Neural cell (in vitro differentiated cells): ENCODE results near the gene MTPN. TPM values are rescaled to one million over a fixed set of nuclear protein-coding genes. Genes with fewer than 3 reads are reported as not detected.

Experiments used
- H2AFZ ChIP-seq: fragments of 200-600, 300-800 bp; sonication (generic), shearing (Covaris generic); 2 replicates; pipeline ENCODE4 v1.6.0; 2014; ENCODE audit warnings: low read depth, mild to moderate bottlenecking, antibody characterized with exemption, low read length, moderate library complexity
- H3F3A ChIP-seq: fragments of 200-600 bp; shearing (Covaris generic); 2 replicates; pipeline ENCODE4 v1.6.1; 2016; ENCODE audit warnings: mild to moderate bottlenecking, moderate library complexity, mixed read lengths, antibody characterized with exemption, low read length; ENCODE audit not compliant: insufficient read depth, poor library complexity, severe bottlenecking
- H3K27ac ChIP-seq: fragments of 200-600, 300-800 bp; sonication (generic), shearing (Covaris generic); 2 replicates; pipeline ENCODE4 v1.5.1; 2014; ENCODE audit warnings: mild to moderate bottlenecking, low read length, moderate library complexity
- H3K27me3 ChIP-seq: fragments of 300-800, 200-600 bp; sonication (generic), shearing (Covaris generic); 2 replicates; pipeline ENCODE4 v1.6.0; 2014; ENCODE audit warnings: mild to moderate bottlenecking, low read depth, low read length, moderate library complexity; ENCODE audit not compliant: insufficient read depth
- H3K36me3 ChIP-seq: fragments of 300-800, 200-600 bp; sonication (generic), shearing (Covaris generic); 2 replicates; pipeline ENCODE4 v1.5.1; 2014; ENCODE audit warnings: mild to moderate bottlenecking, antibody characterized with exemption, low read length, moderate library complexity; ENCODE audit not compliant: insufficient read depth
- H3K4me2 ChIP-seq: fragments of 300-800, 200-600 bp; sonication (generic), shearing (Covaris generic); 2 replicates; pipeline ENCODE4 v1.6.0; 2014; ENCODE audit warnings: mild to moderate bottlenecking, low read length
- H3K4me3 ChIP-seq: fragments of 300-800, 200-600 bp; sonication (generic), shearing (Covaris generic); 2 replicates; pipeline ENCODE4 v1.5.1; 2014; ENCODE audit warnings: mild to moderate bottlenecking, low read length, moderate library complexity
- H3K79me2 ChIP-seq: fragments of 200-600 bp; shearing (Covaris generic); replicated peaks from 2 replicates; pipeline ENCODE4 v1.6.0; 2014; ENCODE audit warnings: mild to moderate bottlenecking, low read length, moderate library complexity; ENCODE audit not compliant: insufficient read depth
- H3K9ac ChIP-seq: fragments of 300-800, 200-600 bp; sonication (generic), shearing (Covaris generic); 2 replicates; pipeline ENCODE4 v1.6.1; 2016; ENCODE audit warnings: mild to moderate bottlenecking, low read length, mixed read lengths
- H3K9me2 ChIP-seq: fragments of 200-600 bp; shearing (Covaris generic); 2 replicates; pipeline ENCODE4 v1.6.1; 2016; ENCODE audit warnings: mild to moderate bottlenecking, low read length, mixed read lengths; ENCODE audit not compliant: insufficient read depth
- H3K9me3 ChIP-seq: fragments of 200-600, 300-800 bp; sonication (generic), shearing (Covaris generic); 2 replicates; pipeline ENCODE4 v1.6.1; 2016; ENCODE audit warnings: mild to moderate bottlenecking, mixed run types, low read length, moderate library complexity, mixed read lengths
- H4K20me1 ChIP-seq: fragments of 200-600 bp; shearing (Covaris generic); 2 replicates; pipeline ENCODE4 v1.6.1; 2016; ENCODE audit warnings: mild to moderate bottlenecking, mixed run types; ENCODE audit not compliant: insufficient read depth
- EP300 ChIP-seq: fragments of 450-650 bp; conservative IDR thresholded peaks from 2 replicates; pipeline ENCODE4 v1.6.1; 2014; ENCODE audit warnings: antibody characterized with exemption, mild to moderate bottlenecking, moderate library complexity; ENCODE audit not compliant: poor library complexity, severe bottlenecking
- EZH2 ChIP-seq: fragments of 200-600, 300-800 bp; shearing (Covaris generic), sonication (generic); IDR thresholded peaks from 2 replicates; pipeline ENCODE4 v1.6.1; 2014; ENCODE audit warnings: antibody characterized with exemption, low read length, borderline replicate concordance, mild to moderate bottlenecking; ENCODE audit not compliant: insufficient read depth, poor library complexity, severe bottlenecking
- MXI1 ChIP-seq: fragments of 450-650 bp; conservative IDR thresholded peaks from 2 replicates; pipeline ENCODE4 v1.6.1; 2014; ENCODE audit warnings: antibody characterized with exemption, mild to moderate bottlenecking; ENCODE audit not compliant: poor library complexity, severe bottlenecking
- POLR2AphosphoS5 ChIP-seq: IDR thresholded peaks from 2 replicates; pipeline ENCODE4 v1.6.1; 2012
- RAD21 ChIP-seq: fragments of 450-650 bp; conservative IDR thresholded peaks from 2 replicates; pipeline ENCODE4 v1.6.1; 2014; ENCODE audit warnings: antibody characterized with exemption, mild to moderate bottlenecking, moderate library complexity
- SMC3 ChIP-seq: fragments of 450-650 bp; conservative IDR thresholded peaks from 2 replicates; pipeline ENCODE4 v1.6.1; 2014; ENCODE audit warnings: antibody characterized with exemption, mild to moderate bottlenecking, moderate library complexity; ENCODE audit not compliant: poor library complexity
- TAF1 ChIP-seq: IDR thresholded peaks from 2 replicates; pipeline ENCODE4 v1.6.1; 2012; ENCODE audit warnings: low read depth
- polyA plus RNA-seq: library from polyadenylated mRNA; depleted of rRNA; stranded (reverse); fragments of >200 nt; gene quantifications from 2 replicates; pipeline ENCODE4 v1.2.3, GENCODE V29; 2014
- TF ChIP-seq, protein P1 (sequence below): IDR thresholded peaks from 2 replicates; pipeline ENCODE4 v1.6.1; 2012; ENCODE audit warnings: borderline replicate concordance
- TF ChIP-seq, protein P2 (sequence below): fragments of 450-650 bp; IDR thresholded peaks from 2 replicates; pipeline ENCODE4 v1.5.1; 2014; ENCODE audit warnings: antibody characterized with exemption, mild to moderate bottlenecking, moderate library complexity; ENCODE audit not compliant: poor library complexity, severe bottlenecking

The MTPN gene
- polyA plus RNA-seq, 1 donor from 2014 or later: 133 TPM

DNA sequence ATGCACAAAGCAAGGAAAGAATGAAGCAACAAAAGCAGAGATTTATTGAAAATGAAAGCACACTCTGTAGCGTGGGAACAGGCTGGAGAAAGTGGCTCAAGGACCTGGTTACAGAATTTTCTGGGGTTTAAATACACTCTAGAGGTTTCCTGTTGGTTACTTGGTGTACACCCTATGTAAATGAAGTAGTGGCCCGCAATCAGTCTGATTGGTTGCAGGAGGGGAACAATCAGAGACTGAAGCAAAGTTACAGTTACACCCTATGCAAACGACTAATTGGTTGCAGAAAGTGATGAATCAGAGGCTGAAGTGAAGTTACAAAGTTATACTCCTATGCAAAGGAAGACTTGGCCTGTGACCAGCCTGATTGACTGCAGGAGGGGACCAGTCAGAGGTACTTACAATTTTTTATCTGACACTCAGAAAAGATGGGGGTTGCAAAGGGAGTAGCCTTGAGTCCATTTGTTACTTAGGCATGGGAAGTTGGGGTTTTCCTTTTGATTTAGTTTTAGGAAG, 3.6 kb upstream of the MTPN start:
- TF ChIP-seq POLR2AphosphoS5 (no peak), TAF1 (no peak), MXI1 (no peak), SMC3 (no peak)
- TF ChIP-seq, protein P1, sequence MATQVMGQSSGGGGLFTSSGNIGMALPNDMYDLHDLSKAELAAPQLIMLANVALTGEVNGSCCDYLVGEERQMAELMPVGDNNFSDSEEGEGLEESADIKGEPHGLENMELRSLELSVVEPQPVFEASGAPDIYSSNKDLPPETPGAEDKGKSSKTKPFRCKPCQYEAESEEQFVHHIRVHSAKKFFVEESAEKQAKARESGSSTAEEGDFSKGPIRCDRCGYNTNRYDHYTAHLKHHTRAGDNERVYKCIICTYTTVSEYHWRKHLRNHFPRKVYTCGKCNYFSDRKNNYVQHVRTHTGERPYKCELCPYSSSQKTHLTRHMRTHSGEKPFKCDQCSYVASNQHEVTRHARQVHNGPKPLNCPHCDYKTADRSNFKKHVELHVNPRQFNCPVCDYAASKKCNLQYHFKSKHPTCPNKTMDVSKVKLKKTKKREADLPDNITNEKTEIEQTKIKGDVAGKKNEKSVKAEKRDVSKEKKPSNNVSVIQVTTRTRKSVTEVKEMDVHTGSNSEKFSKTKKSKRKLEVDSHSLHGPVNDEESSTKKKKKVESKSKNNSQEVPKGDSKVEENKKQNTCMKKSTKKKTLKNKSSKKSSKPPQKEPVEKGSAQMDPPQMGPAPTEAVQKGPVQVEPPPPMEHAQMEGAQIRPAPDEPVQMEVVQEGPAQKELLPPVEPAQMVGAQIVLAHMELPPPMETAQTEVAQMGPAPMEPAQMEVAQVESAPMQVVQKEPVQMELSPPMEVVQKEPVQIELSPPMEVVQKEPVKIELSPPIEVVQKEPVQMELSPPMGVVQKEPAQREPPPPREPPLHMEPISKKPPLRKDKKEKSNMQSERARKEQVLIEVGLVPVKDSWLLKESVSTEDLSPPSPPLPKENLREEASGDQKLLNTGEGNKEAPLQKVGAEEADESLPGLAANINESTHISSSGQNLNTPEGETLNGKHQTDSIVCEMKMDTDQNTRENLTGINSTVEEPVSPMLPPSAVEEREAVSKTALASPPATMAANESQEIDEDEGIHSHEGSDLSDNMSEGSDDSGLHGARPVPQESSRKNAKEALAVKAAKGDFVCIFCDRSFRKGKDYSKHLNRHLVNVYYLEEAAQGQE: no peak
- Histone ChIP-seq H3K4me3 (no peak overlapping the region), H3K27ac (no peak overlapping the region), H3K36me3 (no peaks in the 10 kb centered on the region), H3K9ac (no peak overlapping the region), H3K4me2 (no peak overlapping the region), H3K79me2 (peaks cover 13% of the 10 kb centered on the region), H3K9me3 (no peaks in the 10 kb centered on the region), H3K27me3 (no peaks in the 10 kb centered on the region), H4K20me1 (no peaks in the 10 kb centered on the region), H3K9me2 (no peaks in the 10 kb centered on the region), H2AFZ (no peak overlapping the region), H3F3A (peaks cover 2% of the 10 kb centered on the region)

DNA sequence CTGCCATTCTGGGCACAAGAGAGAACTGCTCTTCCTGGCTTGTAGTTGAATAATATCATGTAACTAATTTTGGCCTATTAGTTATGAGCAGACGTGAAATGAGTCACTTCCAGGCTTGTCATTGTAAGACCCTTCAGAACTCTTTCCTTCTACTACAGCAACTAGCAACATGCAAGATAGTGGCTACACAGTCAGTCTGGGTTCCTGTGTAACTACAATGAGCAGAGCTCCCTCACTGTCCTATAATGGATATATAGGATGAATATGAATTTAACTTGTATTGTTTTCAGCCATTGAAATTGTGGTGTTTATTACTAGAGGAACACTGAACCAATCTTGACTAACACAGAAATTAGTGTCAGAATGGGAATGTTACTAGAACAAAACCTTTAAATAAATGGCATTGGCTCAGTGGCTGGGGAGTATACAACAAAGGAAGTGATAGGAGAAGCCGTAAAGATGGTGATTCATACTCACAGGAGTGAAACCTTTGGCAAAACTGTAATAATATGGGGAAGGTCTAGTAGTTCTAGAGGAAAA, 2.9 kb upstream of the MTPN start:
- no peaks in the 10 kb centered on the region for H3K27me3 ChIP-seq
- no peak overlapping the region for H3K4me3 ChIP-seq
- no peak overlapping the region for H3K27ac ChIP-seq
- no peak overlapping the region for H3K4me2 ChIP-seq
- H3K36me3 ChIP-seq: no peaks in the 10 kb centered on the region
- no peaks in the 10 kb centered on the region for H3K9me2 ChIP-seq
- H3K9me3 ChIP-seq: no peaks in the 10 kb centered on the region
- peaks cover 2% of the 10 kb centered on the region for H3F3A ChIP-seq
- no peaks in the 10 kb centered on the region for H4K20me1 ChIP-seq
- H2AFZ ChIP-seq: no peak overlapping the region
- H3K9ac ChIP-seq: no peak overlapping the region
- H3K79me2 ChIP-seq: peaks cover 19% of the 10 kb centered on the region
- TF ChIP-seq RAD21 (no peak), SMC3 (no peak), EP300 (no peak), TAF1 (no peak), POLR2AphosphoS5 (no peak), MXI1 (no peak), EZH2 (no peak)
- TF ChIP-seq, protein P2, sequence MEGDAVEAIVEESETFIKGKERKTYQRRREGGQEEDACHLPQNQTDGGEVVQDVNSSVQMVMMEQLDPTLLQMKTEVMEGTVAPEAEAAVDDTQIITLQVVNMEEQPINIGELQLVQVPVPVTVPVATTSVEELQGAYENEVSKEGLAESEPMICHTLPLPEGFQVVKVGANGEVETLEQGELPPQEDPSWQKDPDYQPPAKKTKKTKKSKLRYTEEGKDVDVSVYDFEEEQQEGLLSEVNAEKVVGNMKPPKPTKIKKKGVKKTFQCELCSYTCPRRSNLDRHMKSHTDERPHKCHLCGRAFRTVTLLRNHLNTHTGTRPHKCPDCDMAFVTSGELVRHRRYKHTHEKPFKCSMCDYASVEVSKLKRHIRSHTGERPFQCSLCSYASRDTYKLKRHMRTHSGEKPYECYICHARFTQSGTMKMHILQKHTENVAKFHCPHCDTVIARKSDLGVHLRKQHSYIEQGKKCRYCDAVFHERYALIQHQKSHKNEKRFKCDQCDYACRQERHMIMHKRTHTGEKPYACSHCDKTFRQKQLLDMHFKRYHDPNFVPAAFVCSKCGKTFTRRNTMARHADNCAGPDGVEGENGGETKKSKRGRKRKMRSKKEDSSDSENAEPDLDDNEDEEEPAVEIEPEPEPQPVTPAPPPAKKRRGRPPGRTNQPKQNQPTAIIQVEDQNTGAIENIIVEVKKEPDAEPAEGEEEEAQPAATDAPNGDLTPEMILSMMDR: no peak
- TF ChIP-seq, protein P1: no peak
